Panc1 (cell line): ENCODE measurements around the gene XBP1. TPM values are rescaled to one million over a fixed set of nuclear protein-coding genes. Genes with fewer than 3 reads are reported as not detected.
A peak's percentile ranks its signal among the peaks of the same experiment; 100 is the strongest.

Experiments
- ATAC-seq: fragments of 200-7000 bp; cut with Tn5 transposase; 2 replicates; pipeline ENCODE4 v1.9.1; 2020; ENCODE audit warnings: mild to moderate bottlenecking, moderate library complexity
- BruUV-seq: library from RNA; stranded (reverse); fragments of 400-500 nt; replicated peaks from 2 replicates; lab custom pipeline; 2021; lab: Mats Ljungman, UMichigan
- CTCF ChIA-PET: fragments of 300-600 bp; sonication (Branson Sonifier 250); formaldehyde crosslinking; loops from one replicate; lab custom pipeline; 2022; ENCODE audit warnings: antibody characterized with exemption; lab: Charles Lee
- POLR2A ChIA-PET: fragments of 300-600 bp; sonication (Branson Sonifier 250); formaldehyde crosslinking; loops from one replicate; lab custom pipeline; 2022; ENCODE audit warnings: antibody characterized with exemption; lab: Charles Lee
- DNase-seq: peaks from one replicate; pipeline ENCODE4 v3.0.0-alpha.2; 2010; ENCODE audit warnings: low read depth, low spot score
- H3K27ac ChIP-seq: 2 replicates; pipeline ENCODE4 v1.5.1; 2011; ENCODE audit warnings: mild to moderate bottlenecking, low read length, inconsistent platforms
- H3K27me3 ChIP-seq: fragments of 200-500 bp; sonication (Bioruptor generic); 2 replicates; pipeline ENCODE4 v1.6.0; 2014; ENCODE audit warnings: low read length, inconsistent platforms; ENCODE audit not compliant: control insufficient read depth, insufficient read depth
- H3K36me3 ChIP-seq: fragments of 200-500 bp; sonication (Bioruptor generic); 2 replicates; pipeline ENCODE4 v1.5.1; 2014; ENCODE audit warnings: inconsistent platforms, mild to moderate bottlenecking, low read length, moderate library complexity; ENCODE audit not compliant: control insufficient read depth, insufficient read depth
- H3K4me1 ChIP-seq: 2 replicates; pipeline ENCODE4 v1.5.1; 2011; ENCODE audit warnings: inconsistent platforms, mild to moderate bottlenecking, low read length, moderate library complexity; ENCODE audit not compliant: control insufficient read depth, insufficient read depth
- H3K4me3 ChIP-seq, 2 experiments: 2 replicates each; pipeline ENCODE4 v1.5.1; 2011 to 2012; ENCODE audit warnings: low read depth in 2 of 2, low read length in 2 of 2, mild to moderate bottlenecking in 2 of 2, inconsistent platforms in 1 of 2, moderate library complexity in 1 of 2
- H3K9me3 ChIP-seq: fragments of 200-500 bp; sonication (Bioruptor generic); 2 replicates; pipeline ENCODE4 v1.5.1; 2014; ENCODE audit warnings: low read depth, mild to moderate bottlenecking, inconsistent platforms, low read length, moderate library complexity; ENCODE audit not compliant: control insufficient read depth, insufficient read depth
- POLR2AphosphoS5 ChIP-seq: IDR thresholded peaks from 2 replicates; pipeline ENCODE4 v1.6.1; 2012; ENCODE audit warnings: mild to moderate bottlenecking, low read depth, low read length, moderate library complexity
- SIN3A ChIP-seq: IDR thresholded peaks from 2 replicates; pipeline ENCODE4 v1.6.1; 2012; ENCODE audit warnings: low read depth, mild to moderate bottlenecking, low read length, moderate library complexity, borderline replicate concordance; ENCODE audit not compliant: insufficient read depth
- TCF7L2 ChIP-seq: IDR thresholded peaks from 2 replicates; pipeline ENCODE4 v1.6.1; 2011; ENCODE audit warnings: mild to moderate bottlenecking, low read depth, low read length, inconsistent platforms
- in situ Hi-C: cut with HindIII; loops from 2 replicates; pipeline ENCODE4 v1.10.0; 2016; ENCODE audit warnings: low sequenced_read_pairs, low pct_unique_long_range_greater_than_20kb
- intact Hi-C: fragments of 100-400 bp; cut with micrococcal nuclease; formaldehyde crosslinking; loops from one replicate; pipeline ENCODE4 v1.10.0; 2022; ENCODE audit not compliant: unreplicated experiment
- total RNA-seq: library from RNA; stranded (reverse); gene quantifications from one replicate; pipeline ENCODE4 v1.2.1, GENCODE V29; 2021; ENCODE audit not compliant: unreplicated experiment
- TF ChIP-seq, protein P1 (sequence below): fragments of 450-650 bp; IDR thresholded peaks from 2 replicates; pipeline ENCODE4 v1.5.1; 2017; ENCODE audit warnings: mild to moderate bottlenecking
- TF ChIP-seq, protein P2 (sequence below), 2 experiments: IDR thresholded peaks; 2 replicates each; pipeline ENCODE4 v1.6.1; 2011 to 2012; ENCODE audit warnings: low read depth in 2 of 2, control low read depth in 1 of 2, low read length in 1 of 2, mild to moderate bottlenecking in 1 of 2, moderate library complexity in 1 of 2; ENCODE audit not compliant: insufficient read depth in 1 of 2

Gene XBP1
- total RNA-seq, 1 experiment from 2014 or later, result 48.8 TPM

DNA sequence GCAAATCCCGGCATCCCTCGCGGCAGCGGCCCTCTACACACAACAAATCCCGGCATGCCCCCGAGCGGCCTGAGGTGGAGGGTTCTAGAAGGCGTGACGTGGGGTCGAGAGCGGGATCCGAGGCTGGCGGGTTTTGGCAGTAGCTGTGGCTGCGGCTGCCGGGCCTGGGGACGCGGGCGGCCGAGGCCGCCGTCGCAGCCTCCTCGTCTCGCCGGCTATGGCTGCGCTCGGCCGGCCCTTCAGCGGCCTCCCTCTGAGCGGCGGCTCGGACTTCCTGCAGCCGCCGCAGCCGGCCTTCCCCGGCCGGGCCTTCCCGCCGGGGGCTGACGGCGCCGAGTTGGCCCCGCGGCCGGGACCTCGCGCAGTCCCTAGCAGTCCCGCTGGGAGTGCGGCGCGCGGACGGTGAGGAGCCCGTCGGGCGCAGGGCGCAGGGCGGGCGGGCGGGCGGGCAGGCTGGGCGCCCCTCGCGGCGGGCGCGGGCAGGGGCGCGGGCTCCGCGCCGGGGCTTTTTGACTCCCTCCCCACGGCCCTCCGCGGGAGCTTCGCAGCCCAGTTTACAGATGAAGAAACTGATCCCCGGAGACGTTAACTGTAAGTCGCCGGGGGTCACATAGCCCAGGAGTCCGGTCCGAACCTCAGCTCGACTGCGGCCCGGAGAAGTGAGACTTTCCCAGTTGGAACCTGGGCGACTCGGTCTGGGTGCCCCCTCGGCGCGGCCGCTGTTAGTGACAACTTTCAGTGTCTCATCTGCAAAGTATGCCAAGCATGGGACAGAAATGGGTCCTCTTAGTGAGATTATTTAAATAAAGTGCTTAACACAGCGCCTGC, 27.5 kb downstream of the XBP1 start, which contains the start of gene CCDC117:
CCDC117 (plus strand) TSS at position 63 of the 828 bp plus-strand sequence; CDS start at position 218, 155 bp downstream.
- H3K27ac ChIP-seq, result peak within 1 kb of the TSS; percentile 89
- ChIA-PET POLR2A (interaction anchor here (0.5 kb wide), 1 partner anchor 153 kb away, joined by 6 read pairs; no protein-coding TSS in a partner anchor), CTCF (no interaction called here)
- H3K36me3 ChIP-seq, result peaks cover 4% of the 10 kb centered on the region; the same call in 1 of the 2 replicates
- intact Hi-C loops (no loop called here), in situ Hi-C loops (no loop called here)
- peak within 1 kb of the TSS; percentile 77 to 79 for H3K4me3 ChIP-seq
- H3K9me3 ChIP-seq, result no peaks in the 10 kb centered on the region
- TF ChIP-seq POLR2AphosphoS5 (peak; percentile 69), SIN3A (0 out of 2 replicates have a peak, but pooled peaks have one; percentile 48), TCF7L2 (peak; percentile 12; the same call in 1 of the 2 replicates)
- TF ChIP-seq, protein P1, sequence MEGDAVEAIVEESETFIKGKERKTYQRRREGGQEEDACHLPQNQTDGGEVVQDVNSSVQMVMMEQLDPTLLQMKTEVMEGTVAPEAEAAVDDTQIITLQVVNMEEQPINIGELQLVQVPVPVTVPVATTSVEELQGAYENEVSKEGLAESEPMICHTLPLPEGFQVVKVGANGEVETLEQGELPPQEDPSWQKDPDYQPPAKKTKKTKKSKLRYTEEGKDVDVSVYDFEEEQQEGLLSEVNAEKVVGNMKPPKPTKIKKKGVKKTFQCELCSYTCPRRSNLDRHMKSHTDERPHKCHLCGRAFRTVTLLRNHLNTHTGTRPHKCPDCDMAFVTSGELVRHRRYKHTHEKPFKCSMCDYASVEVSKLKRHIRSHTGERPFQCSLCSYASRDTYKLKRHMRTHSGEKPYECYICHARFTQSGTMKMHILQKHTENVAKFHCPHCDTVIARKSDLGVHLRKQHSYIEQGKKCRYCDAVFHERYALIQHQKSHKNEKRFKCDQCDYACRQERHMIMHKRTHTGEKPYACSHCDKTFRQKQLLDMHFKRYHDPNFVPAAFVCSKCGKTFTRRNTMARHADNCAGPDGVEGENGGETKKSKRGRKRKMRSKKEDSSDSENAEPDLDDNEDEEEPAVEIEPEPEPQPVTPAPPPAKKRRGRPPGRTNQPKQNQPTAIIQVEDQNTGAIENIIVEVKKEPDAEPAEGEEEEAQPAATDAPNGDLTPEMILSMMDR, result no peak; the same call in 1 of the 2 replicates
- BruUV-seq, result no TSS peak
- DNase-seq (no peak), ATAC-seq (peak; percentile 99)
- H3K27me3 ChIP-seq, result no peaks in the 10 kb centered on the region
- H3K4me1 ChIP-seq, result no peaks in the 10 kb centered on the region

DNA sequence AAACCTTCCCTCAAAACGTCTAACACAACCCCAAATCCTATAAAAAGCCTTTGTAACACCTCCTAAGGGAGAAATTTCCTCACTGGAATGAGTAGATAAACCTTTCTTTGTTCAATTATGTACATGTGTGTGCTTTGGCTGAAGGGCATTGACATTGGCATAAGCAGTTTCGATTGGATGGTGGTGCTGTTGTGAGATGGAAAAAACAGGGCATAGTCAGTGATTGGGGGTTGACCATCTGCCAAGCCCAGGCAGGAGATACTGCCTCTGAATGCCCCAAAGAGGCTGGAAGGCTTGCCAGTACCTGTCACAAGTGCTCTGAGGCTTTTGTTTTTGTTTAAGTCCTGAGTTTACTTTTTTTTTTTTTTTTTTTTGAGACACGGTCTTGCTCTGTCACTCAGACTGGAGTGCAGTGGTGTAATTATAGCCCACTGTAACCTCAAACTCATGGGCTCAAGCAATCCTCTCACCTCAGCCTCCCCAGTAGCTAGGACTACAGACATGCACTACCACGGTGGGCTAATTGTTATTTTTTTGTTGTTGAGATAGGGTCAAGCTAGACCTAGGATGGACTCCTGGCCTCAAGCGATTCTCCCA, 29.1 kb downstream of the XBP1 start:
- H3K4me3 ChIP-seq, result no peak overlapping the region
- intact Hi-C loops, result no loop called here
- in situ Hi-C loops, result no loop called here
- H3K27ac ChIP-seq, result no peak overlapping the region
- DNase-seq (no peak), ATAC-seq (no peak)
- ChIA-PET POLR2A (no interaction called here), CTCF (no interaction called here)
- no TSS peak for BruUV-seq
- TF ChIP-seq, protein P1, result no peak
- TF ChIP-seq, protein P2, sequence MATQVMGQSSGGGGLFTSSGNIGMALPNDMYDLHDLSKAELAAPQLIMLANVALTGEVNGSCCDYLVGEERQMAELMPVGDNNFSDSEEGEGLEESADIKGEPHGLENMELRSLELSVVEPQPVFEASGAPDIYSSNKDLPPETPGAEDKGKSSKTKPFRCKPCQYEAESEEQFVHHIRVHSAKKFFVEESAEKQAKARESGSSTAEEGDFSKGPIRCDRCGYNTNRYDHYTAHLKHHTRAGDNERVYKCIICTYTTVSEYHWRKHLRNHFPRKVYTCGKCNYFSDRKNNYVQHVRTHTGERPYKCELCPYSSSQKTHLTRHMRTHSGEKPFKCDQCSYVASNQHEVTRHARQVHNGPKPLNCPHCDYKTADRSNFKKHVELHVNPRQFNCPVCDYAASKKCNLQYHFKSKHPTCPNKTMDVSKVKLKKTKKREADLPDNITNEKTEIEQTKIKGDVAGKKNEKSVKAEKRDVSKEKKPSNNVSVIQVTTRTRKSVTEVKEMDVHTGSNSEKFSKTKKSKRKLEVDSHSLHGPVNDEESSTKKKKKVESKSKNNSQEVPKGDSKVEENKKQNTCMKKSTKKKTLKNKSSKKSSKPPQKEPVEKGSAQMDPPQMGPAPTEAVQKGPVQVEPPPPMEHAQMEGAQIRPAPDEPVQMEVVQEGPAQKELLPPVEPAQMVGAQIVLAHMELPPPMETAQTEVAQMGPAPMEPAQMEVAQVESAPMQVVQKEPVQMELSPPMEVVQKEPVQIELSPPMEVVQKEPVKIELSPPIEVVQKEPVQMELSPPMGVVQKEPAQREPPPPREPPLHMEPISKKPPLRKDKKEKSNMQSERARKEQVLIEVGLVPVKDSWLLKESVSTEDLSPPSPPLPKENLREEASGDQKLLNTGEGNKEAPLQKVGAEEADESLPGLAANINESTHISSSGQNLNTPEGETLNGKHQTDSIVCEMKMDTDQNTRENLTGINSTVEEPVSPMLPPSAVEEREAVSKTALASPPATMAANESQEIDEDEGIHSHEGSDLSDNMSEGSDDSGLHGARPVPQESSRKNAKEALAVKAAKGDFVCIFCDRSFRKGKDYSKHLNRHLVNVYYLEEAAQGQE (IDR thresholded peaks at IDR 0.05; ENCODE audit: insufficient read depth in 1 of 2, low read depth in 2 of 2, low read length in 1 of 2), result no peak
- TF ChIP-seq POLR2AphosphoS5 (no peak), TCF7L2 (no peak), SIN3A (no peak)
- H3K4me1 ChIP-seq, result no peaks in the 10 kb centered on the region
- H3K36me3 ChIP-seq, result peaks cover 4% of the 10 kb centered on the region; the same call in 1 of the 2 replicates
- H3K9me3 ChIP-seq, result no peaks in the 10 kb centered on the region
- H3K27me3 ChIP-seq, result no peaks in the 10 kb centered on the region
